HG03457 (cell line): ENCODE measurements around the gene SH3GLB1.
A peak's percentile ranks its signal among the peaks of the same experiment; 100 is the strongest.

ENCODE experiments used
- ATAC-seq: cut with Tn5 transposase; IDR thresholded peaks from one replicate; pipeline ENCODE4 v1.9.1; 2021; ENCODE audit warnings: moderate number of reproducible peaks; ENCODE audit not compliant: unreplicated experiment

SH3GLB1 gene

DNA sequence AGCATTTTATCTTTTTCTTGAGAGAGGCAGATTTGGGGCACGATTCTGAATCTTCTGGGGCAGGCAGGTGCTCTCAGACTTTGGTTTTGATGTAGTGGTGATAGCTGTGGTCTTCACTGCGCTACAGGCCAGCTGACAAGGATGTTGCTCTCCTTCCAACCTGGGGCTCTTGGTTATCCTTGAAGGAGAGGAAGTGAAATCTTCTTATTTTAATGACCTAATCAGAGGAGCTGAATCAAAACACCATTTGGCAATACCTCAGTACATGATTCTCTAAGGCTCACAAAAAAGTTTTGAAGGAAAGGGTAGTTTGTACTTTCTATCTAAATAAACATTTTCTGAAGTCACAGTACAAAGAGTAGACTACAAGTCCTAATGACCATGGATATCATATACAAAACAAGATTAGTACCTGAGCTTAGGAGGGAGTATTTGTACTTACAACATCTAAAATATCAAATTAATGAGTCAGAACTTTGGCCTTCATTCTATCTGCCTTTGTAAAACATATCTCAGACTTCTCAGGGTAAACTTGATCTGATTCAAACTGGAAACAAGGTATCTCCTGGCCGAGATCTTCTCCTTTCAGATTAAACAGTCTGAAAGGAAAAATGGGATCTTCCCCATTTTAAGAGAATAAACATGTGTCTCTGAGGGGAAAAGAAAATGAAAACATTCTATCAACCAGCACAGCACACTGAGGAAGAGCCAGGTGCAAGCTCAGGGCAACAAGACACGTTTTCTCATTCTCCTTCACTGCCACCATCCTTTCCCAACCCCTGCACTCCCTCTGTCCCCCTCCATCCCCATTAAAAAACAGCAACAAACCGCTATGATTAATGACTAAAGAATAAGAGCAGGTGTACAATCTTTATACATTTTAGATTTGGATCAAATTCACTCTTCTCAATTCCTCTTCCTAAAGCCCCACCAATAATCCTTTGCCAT lies 69.2 kb downstream of the SH3GLB1 start:
- no peak for ATAC-seq

GRCh38 chr1:86774305-86775295 lies 70.2 kb downstream of the SH3GLB1 start:
- ATAC-seq, result peak; percentile 97

- ATAC-seq, result no peak
Observed at GRCh38 chr1:86775395-86775794, 71.0 kb downstream of the SH3GLB1 start.

DNA sequence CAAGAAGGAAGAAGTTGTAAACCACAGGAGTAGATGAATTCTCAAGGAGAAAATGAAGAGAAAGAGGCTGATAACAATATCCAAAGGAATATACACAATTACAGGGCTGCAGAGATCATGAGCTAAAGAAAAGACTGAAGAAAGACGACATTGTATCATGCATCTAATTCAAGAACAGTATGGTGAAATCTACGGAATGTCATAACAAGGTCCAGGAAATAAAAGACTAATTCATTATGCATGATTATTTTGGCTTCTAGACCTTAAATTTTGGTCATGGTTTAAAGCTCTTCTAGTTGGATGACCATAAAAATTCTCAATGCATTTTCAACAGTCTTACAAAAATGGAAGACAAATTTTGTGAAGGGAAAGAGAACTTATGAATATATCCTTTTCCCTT lies 71.7 kb downstream of the SH3GLB1 start:
- no peak for ATAC-seq

GRCh38 chr1:86778569-86779239 lies 74.3 kb downstream of the SH3GLB1 start:
- ATAC-seq, result no peak

- ATAC-seq, result no peak
Observed at GRCh38 chr1:86779308-86780191, 75.2 kb downstream of the SH3GLB1 start.

DNA sequence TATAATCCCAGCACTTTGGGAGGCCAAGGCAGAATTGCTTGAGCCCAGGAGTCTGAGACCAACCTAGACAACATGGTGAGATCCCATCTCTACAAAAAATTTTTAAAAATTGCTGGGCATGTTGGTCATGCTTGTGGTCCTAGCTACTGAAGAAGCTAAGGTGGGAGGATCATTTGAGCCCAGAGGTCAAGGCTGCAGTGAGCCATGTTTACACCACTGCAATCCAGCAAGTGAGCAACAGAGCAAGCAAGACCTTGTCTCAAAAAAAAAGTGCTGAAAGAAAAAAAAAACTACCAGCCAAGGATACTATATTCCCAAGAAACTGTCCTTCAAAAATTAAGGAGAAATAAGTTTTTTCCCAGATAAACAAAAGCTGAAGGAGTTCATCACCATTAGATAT lies 78.1 kb downstream of the SH3GLB1 start:
- ATAC-seq, result no peak

DNA sequence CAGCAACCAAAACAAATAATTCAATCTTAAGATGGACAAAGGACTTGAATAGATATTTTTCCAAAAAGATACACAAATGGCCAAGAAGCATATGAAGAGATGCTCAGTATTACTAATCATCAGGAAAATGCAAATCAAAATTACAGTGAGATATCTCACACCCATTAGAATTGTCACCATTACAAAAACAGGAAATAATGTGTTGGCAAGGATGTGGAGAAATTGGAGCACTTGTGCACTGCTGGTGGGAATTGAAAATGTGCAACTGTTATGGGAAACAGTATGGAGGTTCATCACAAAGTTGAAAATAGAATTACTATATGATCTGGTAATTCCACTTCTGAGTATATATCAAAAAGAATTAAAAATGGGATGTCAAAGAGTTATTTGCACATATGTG lies 83.2 kb downstream of the SH3GLB1 start:
- no peak for ATAC-seq

DNA sequence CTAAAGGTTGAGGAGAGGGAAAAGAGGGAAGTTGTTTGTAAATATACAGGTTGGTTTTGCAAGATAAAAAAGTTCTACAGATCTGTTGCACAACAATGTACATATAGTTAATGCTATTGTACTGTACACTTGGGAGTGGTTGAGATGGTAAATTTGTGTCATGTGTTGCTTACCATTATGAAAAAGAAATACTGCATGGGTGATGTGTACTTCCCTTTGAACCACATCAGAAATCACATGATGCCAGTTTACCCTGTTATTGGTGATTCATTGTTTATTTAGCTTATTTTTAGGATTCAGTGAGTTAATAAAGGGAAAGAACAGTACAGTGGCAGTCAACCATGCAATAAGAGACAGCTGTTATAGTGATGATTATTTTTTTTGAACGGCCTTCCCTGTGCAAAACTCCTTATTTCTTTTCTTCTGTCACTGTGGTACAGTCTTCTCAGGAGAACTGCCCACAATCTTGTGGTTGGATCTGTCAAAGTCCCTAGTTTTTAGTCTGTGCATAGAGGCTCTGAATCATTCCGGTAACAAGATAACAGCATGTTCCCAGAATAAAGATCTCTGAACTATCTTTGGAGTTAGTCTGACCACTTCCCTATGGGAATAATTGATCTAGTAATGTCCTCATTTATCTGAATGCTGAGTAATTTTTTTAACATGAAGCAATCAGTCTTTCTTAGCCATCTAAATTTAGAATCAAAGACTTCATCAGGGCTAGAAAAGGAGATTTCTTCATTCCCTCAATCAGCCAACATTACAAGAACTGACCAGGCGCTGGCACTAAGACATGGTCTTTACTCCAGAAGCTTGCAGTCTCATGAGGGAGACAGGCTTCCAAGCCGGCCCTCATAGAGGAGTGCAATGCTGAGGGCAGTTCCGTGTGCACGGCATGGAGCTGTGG lies 84.2 kb downstream of the SH3GLB1 start:
- ATAC-seq, result no peak

GRCh38 chr1:86795316-86795715 lies 90.9 kb downstream of the SH3GLB1 start:
- no peak for ATAC-seq
